Tibial artery (tissue), 4 donors: ENCODE measurements around the gene MYO1B.

ENCODE experiments used
- DNase-seq, 2 donors: peaks; one replicate each; pipeline ENCODE4 v3.0.0-alpha.2; 2019
- H3K27ac ChIP-seq, 2 donors: fragments of 200-600 bp; sonication (generic) in 1 of 2; 1 replicate in 1 of 2; 2 replicates in 1 of 2; pipeline ENCODE4 v1.5.1; 2018 to 2019; ENCODE audit warnings: mild to moderate bottlenecking in 1 of 2
- H3K27me3 ChIP-seq, 2 donors: fragments of 200-600 bp; sonication (generic) in 1 of 2; one replicate each; pipeline versions ENCODE4 v1.5.1 to v1.6.0; 2016 to 2019
- H3K36me3 ChIP-seq, 3 donors: fragments of 200-600 bp; sonication (generic) in 2 of 3; one replicate each; pipeline ENCODE4 v1.5.1; 2016 to 2019; ENCODE audit warnings: mild to moderate bottlenecking in 2 of 3
- H3K4me1 ChIP-seq, 4 donors: fragments of 200-600 bp; sonication (generic) in 2 of 4; 1 replicate in 3 of 4; 2 replicates in 1 of 4; pipeline ENCODE4 v1.5.1; 2016 to 2019
- H3K4me3 ChIP-seq, 2 donors: fragments of 200-600 bp; sonication (generic) in 1 of 2; 1 replicate in 1 of 2; 2 replicates in 1 of 2; pipeline ENCODE4 v1.5.1; 2018 to 2019; ENCODE audit warnings: mild to moderate bottlenecking in 2 of 2
- H3K9me3 ChIP-seq, 3 donors: fragments of 200-600 bp; sonication (generic) in 1 of 3; one replicate each; pipeline ENCODE4 v1.5.1; 2016 to 2019
- CTCF ChIP-seq, 2 experiments: fragments of 200-600 bp in 1 of 2; fragments of 450-650 bp in 1 of 2; IDR thresholded peaks; one replicate each; pipeline ENCODE4 v1.5.1; 2017 to 2019; ENCODE audit warnings: antibody characterized with exemption in 2 of 2, mild to moderate bottlenecking in 1 of 2, moderate library complexity in 1 of 2
- intact Hi-C: fragments of 100-400 bp; cut with DNase I; formaldehyde crosslinking; loops from one replicate; pipeline ENCODE4 v1.15.0; 2023; ENCODE audit warnings: low total_unique reads

Gene MYO1B

DNA sequence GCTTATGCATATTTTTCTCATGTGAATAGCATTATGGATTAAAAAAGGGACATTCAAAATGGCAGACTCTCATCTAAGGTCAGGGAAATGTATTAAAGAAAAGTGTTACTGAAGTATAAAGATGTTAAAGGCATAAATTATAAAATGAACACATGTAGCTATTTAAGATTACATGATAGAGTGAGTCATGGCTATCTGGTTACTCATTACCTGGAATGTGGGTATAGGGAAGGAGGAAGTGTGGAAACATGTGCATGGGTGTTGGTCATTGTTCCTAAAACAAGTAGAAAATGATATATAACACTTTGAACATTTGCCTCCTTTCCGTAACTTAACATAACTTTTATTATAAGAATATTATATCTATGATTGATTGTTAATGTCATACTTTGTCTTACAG lies 66.4 kb downstream of the MYO1B start:
- H3K9me3 ChIP-seq, result no peaks in the 10 kb centered on the region
- no peaks in the 10 kb centered on the region for H3K27me3 ChIP-seq
- H3K4me3 ChIP-seq, result no peak overlapping the region
- no peaks in the 10 kb centered on the region for H3K36me3 ChIP-seq
- no peaks in the 10 kb centered on the region for H3K4me1 ChIP-seq
- intact Hi-C loops, result no loop called here
- DNase-seq, result no peak
- no peak for TF ChIP-seq CTCF (IDR thresholded peaks at IDR 0.05)
- H3K27ac ChIP-seq, result no peak overlapping the region

DNA sequence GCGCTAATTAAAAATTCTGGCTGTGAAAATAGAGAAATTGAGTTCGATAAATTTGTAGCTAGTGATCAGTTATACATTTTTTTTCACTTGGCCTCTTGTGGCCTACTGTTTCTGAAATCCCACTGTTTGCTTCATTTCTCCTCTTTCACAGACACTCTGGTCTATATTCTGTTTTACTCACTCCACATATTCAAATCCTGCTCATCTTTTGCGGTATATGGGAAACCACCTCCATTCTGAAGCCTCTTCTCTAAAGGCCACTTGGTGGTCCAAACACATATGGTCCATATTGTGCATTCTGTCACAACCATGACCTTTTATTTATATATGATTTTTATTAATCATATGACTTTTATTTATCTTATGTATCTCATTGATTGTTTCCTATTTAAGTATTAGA lies 67.0 kb downstream of the MYO1B start:
- intact Hi-C loops, result no loop called here
- no peaks in the 10 kb centered on the region for H3K27me3 ChIP-seq
- no peak for TF ChIP-seq CTCF (IDR thresholded peaks at IDR 0.05)
- no peak for DNase-seq
- no peak overlapping the region for H3K4me3 ChIP-seq
- no peaks in the 10 kb centered on the region for H3K9me3 ChIP-seq
- H3K4me1 ChIP-seq, result peaks cover 0 to 3% (median 0%) of the 10 kb centered on the region in 4 donors
- no peaks in the 10 kb centered on the region for H3K36me3 ChIP-seq
- H3K27ac ChIP-seq, result no peak overlapping the region

- Histone ChIP-seq H3K4me3 (no peak overlapping the region), H3K36me3 (no peaks in the 10 kb centered on the region), H3K27ac (no peak overlapping the region), H3K9me3 (no peaks in the 10 kb centered on the region), H3K4me1 (peaks cover 0 to 8% (median 0%) of the 10 kb centered on the region in 4 donors), H3K27me3 (no peaks in the 10 kb centered on the region)
- no peak for DNase-seq
- TF ChIP-seq CTCF (IDR thresholded peaks at IDR 0.05), result no peak
- intact Hi-C loops, result no loop called here
Measured at GRCh38 chr2:191312662-191313061, 67.5 kb downstream of the MYO1B start.

GRCh38 chr2:191314697-191315364 lies 69.6 kb downstream of the MYO1B start:
- Histone ChIP-seq H3K27ac (no peak overlapping the region), H3K9me3 (no peaks in the 10 kb centered on the region), H3K4me3 (no peak overlapping the region), H3K36me3 (no peaks in the 10 kb centered on the region), H3K4me1 (peaks cover 0 to 29% (median 16%) of the 10 kb centered on the region in 4 donors), H3K27me3 (no peaks in the 10 kb centered on the region)
- intact Hi-C loops, result no loop called here
- DNase-seq, result no peak
- TF ChIP-seq CTCF (IDR thresholded peaks at IDR 0.05), result no peak

DNA sequence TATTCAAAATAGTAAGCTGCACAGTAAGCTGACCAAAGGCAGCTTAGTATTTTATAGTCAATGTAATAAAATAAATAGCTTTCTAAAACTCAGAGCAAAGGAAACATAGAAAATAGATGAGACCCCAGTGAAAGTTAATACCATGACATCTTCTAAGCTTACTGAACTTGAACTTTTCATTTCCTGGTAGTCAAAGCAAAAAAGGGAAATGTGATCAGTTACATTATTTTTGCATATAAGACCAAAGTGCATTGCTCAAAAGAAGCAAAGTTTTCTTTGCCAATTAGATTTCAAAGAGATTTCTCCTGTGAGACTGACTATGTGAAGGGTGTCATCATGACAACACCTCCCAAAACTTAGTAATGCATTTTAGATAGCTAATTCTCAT lies 70.2 kb downstream of the MYO1B start:
- TF ChIP-seq CTCF (IDR thresholded peaks at IDR 0.05), result no peak
- intact Hi-C loops, result no loop called here
- Histone ChIP-seq H3K27me3 (no peaks in the 10 kb centered on the region), H3K4me3 (no peak overlapping the region), H3K4me1 (peaks cover 0 to 34% (median 16%) of the 10 kb centered on the region in 4 donors), H3K36me3 (no peaks in the 10 kb centered on the region), H3K9me3 (no peaks in the 10 kb centered on the region), H3K27ac (no peak overlapping the region)
- no peak for DNase-seq
